HCT116 (cell line): Measurements from ENCODE around the gene C12orf43.
A peak's percentile ranks its signal among the peaks of the same experiment; 100 is the strongest.

Source experiments
- CTCF ChIP-seq, 3 experiments: fragments of 200-600 bp in 1 of 3; sonication (generic) in 1 of 3; IDR thresholded peaks in 2 of 3; conservative IDR thresholded peaks in 1 of 3; 2 replicates each; pipeline ENCODE4 v1.5.1; 2012 to 2017; ENCODE audit warnings: low read depth in 2 of 3, low read length in 2 of 3, antibody characterized with exemption in 1 of 3, borderline replicate concordance in 1 of 3, control low read depth in 1 of 3, mild to moderate bottlenecking in 1 of 3, mixed read lengths in 1 of 3, mixed run types in 1 of 3, moderate library complexity in 1 of 3; ENCODE audit not compliant: insufficient read depth in 1 of 3
- ELF1 ChIP-seq: IDR thresholded peaks from 2 replicates; pipeline ENCODE4 v1.6.1; 2012; ENCODE audit warnings: low read depth, borderline replicate concordance
- EZH2 ChIP-seq: fragments of 200-600 bp; sonication (generic); IDR thresholded peaks from 2 replicates; pipeline ENCODE4 v1.6.1; 2017; ENCODE audit warnings: antibody characterized with exemption, mixed run types
- POLR2A ChIP-seq: IDR thresholded peaks from 2 replicates; pipeline ENCODE4 v1.7.0; 2011; ENCODE audit warnings: borderline replicate concordance; ENCODE audit not compliant: insufficient read depth, insufficient read length; ENCODE audit errors: extremely low read depth
- POLR2AphosphoS5 ChIP-seq: IDR thresholded peaks from 2 replicates; pipeline ENCODE4 v1.6.1; 2011; ENCODE audit warnings: mild to moderate bottlenecking, low read depth, low read length, moderate library complexity
- REST ChIP-seq: IDR thresholded peaks from 2 replicates; pipeline ENCODE4 v1.6.1; 2012; ENCODE audit warnings: low read depth
- SP1 ChIP-seq: IDR thresholded peaks from 2 replicates; pipeline ENCODE4 v1.6.1; 2012; ENCODE audit warnings: low read depth
- ZNF274 ChIP-seq: fragments of 200-500 bp; sonication (Bioruptor generic); IDR thresholded peaks from 2 replicates; pipeline ENCODE4 v1.6.1; 2014; ENCODE audit warnings: mild to moderate bottlenecking, low read depth, low read length, inconsistent platforms
- TF ChIP-seq, protein P1 (sequence below): IDR thresholded peaks from 2 replicates; pipeline ENCODE4 v1.6.1; 2012

DNA sequence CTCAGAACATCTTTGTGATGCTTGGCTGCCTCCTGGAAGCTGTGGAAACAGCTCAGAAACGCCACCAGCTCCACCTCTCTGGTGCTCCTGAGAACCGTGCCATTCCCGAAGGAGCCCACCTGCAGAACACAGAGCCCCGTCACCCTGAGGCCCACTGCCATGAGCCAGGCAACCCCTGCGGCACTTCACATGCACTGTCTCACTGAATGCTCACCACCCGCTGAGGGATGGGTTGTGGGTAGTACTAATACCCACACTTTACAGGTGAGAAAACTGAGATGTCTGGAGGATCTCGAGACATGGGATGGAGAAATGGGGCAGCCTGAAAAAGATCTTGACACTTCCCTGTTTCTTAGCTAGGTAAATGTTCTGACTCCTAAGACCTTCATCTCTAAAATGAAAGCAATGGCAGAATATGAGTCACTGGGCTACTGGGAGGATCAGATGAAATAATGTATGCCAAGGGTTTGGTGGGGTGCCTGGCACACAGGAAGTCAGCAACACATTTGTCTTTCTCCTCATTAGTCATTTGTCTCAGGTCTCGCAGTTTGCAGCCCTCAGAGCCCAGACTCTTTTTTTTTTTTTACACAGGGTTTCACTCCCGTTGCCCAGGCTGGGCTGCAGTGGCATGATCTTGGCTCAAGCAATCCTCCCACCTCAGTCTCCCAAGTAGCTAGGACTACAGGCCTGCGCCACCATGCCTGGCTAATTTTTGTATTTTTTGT is 17.5 kb upstream of the C12orf43 start:
- TF ChIP-seq ZNF274 (no peak), EZH2 (no peak), SP1 (peak; percentile 68), CTCF (IDR thresholded peaks at IDR 0.05 in 2 of 3, conservative IDR thresholded peaks at IDR 0.05 in 1 of 3; ENCODE audit: borderline replicate concordance in 1 of 3, insufficient read depth in 1 of 3, low read depth in 2 of 3, low read length in 2 of 3) (no peak), POLR2AphosphoS5 (no peak), ELF1 (no peak), POLR2A (no peak), REST (no peak)
- TF ChIP-seq, protein P1, sequence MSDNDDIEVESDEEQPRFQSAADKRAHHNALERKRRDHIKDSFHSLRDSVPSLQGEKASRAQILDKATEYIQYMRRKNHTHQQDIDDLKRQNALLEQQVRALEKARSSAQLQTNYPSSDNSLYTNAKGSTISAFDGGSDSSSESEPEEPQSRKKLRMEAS = peak; percentile 49
